Measurements from ENCODE around the gene CHAD. TPM values are rescaled to one million over a fixed set of nuclear protein-coding genes. Genes with fewer than 3 reads are reported as not detected.

Gene CHAD
- total and polyA plus RNA-seq, 2 of the 13 experiments (the other 11 are each of a cell fraction or from before 2014, with no cell fraction given): 1.4 TPM; not detected in 1

DNA sequence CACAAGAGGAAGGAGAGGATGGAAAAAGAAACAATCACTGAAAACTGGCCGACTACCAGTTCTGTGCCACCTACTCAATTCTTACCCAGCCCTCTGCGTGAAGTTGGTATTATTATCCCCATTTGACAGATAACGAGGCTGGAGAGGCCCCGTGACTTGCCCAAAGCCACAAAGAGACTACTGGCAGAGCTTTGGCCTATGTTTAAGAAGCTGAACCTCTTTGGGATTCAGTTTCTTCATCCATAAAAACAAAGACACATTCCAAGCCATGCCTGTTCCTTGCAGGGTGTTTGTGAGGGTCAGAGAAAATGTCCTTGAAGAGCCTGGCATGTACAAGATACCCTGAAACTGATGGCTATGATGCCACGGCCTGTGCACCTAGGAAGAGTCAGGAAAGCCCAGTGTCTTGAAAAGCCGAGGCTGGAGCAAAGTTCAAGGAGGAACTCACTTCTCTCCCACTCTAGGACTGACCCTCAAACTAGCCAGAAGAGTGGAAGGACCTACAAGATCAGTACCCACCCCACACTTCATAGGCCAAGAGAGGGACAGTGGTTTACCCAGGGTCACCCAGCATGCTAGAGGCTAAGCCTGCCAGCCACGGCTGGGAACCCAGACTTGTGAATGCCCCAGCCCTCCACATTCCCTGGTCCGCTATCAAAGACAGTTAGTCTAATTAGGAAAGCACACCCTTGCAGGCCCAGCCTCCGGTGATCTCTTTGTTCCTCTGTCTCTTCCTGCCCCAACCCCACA is 44.3 kb downstream of the CHAD start:
- POLR2A ChIA-PET: interaction anchor here (2.7 to 5.6 kb wide), 2 partner anchors 27 to 55 kb away, joined by 14 to 99 read pairs; partner anchors contain the start of genes LRRC59 and RSAD1
- peak overlapping the region; percentile 100 for H3K4me2 ChIP-seq (ENCODE audit: low read depth, low read length)
- ATAC-seq: no peak
- FAIRE-seq: no peak
- H3K9me3 ChIP-seq (ENCODE audit: low read length): no peaks in the 10 kb centered on the region
- H3K4me3 ChIP-seq (replicated peaks in 1 of 3; ENCODE audit: insufficient read depth in 1 of 3, low read depth in 2 of 3, low read length in 3 of 3): peak overlapping the region in 1 of 3 experiments; percentile 90; a peak in 2 of 6 replicates
- no peaks in the 10 kb centered on the region for H4K20me1 ChIP-seq (ENCODE audit: insufficient read depth, low read length)
- peak overlapping the region; percentile 83 for H3K27ac ChIP-seq (ENCODE audit: extremely low read length, insufficient read depth, low read length)
- BruUV-seq (replicated peaks): no TSS peak
- H2AFZ ChIP-seq (ENCODE audit: low read length): no peak overlapping the region
- 72% methylated on average over 9 of the region's 9 CpGs for WGBS (ENCODE audit: low lambda C conversion rate)
- no peak for DNase-seq (ENCODE audit: low spot score)
- CTCF ChIA-PET (ENCODE audit: low intra/inter-chr PET ratio, low total read pairs): no interaction called here
- H3K79me2 ChIP-seq (ENCODE audit: insufficient read depth, low read length): peaks cover 19% of the 10 kb centered on the region
- intact Hi-C loops (cut with micrococcal nuclease; ENCODE audit: unreplicated experiment): no loop called here
- H3K4me1 ChIP-seq (ENCODE audit: insufficient read depth, low read length): peaks cover 85% of the 10 kb centered on the region
- TF ChIP-seq, protein P1, sequence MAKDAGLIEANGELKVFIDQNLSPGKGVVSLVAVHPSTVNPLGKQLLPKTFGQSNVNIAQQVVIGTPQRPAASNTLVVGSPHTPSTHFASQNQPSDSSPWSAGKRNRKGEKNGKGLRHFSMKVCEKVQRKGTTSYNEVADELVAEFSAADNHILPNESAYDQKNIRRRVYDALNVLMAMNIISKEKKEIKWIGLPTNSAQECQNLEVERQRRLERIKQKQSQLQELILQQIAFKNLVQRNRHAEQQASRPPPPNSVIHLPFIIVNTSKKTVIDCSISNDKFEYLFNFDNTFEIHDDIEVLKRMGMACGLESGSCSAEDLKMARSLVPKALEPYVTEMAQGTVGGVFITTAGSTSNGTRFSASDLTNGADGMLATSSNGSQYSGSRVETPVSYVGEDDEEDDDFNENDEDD (CRISPR knock-in tag; IDR thresholded peaks at IDR 0.05; ENCODE audit: borderline replicate concordance): no peak
- TF ChIP-seq ZNF430 (CRISPR knock-in tag; IDR thresholded peaks at IDR 0.05): 0 out of 2 replicates have a peak, but pooled peaks have one; percentile 14
- no peak for TF ChIP-seq ZNF224 (CRISPR knock-in tag; IDR thresholded peaks at IDR 0.05)
- TF ChIP-seq ZNF558 (CRISPR knock-in tag; IDR thresholded peaks at IDR 0.05; ENCODE audit: borderline replicate concordance): 0 out of 2 replicates have a peak, but pooled peaks have one; percentile 44
- no peak for TF ChIP-seq SRSF4 (IDR thresholded peaks at IDR 0.05; ENCODE audit: low read depth, low read length, poor library complexity, severe bottlenecking)
- TF ChIP-seq ZNF781 (CRISPR knock-in tag; IDR thresholded peaks at IDR 0.05; ENCODE audit: borderline replicate concordance, not compliant biosample characterization): peak; percentile 49
- TF ChIP-seq RBAK (CRISPR knock-in tag; IDR thresholded peaks at IDR 0.05): 0 out of 2 replicates have a peak, but pooled peaks have one; percentile 13
- peak; percentile 92 for TF ChIP-seq ZNF768 (CRISPR knock-in tag; IDR thresholded peaks at IDR 0.05)
- peak; percentile 66 for TF ChIP-seq ZMYM3 (CRISPR knock-in tag; IDR thresholded peaks at IDR 0.05)
- TF ChIP-seq AKAP8 (CRISPR knock-in tag; IDR thresholded peaks at IDR 0.05): 0 out of 2 replicates have a peak, but pooled peaks have one; percentile 6
- no peak for TF ChIP-seq KAT7 (CRISPR knock-in tag; IDR thresholded peaks at IDR 0.05; ENCODE audit: borderline replicate concordance)
- TF ChIP-seq ZNF17 (CRISPR knock-in tag; IDR thresholded peaks at IDR 0.05): 0 out of 2 replicates have a peak, but pooled peaks have one; percentile 20
- TF ChIP-seq ZNF337 (CRISPR knock-in tag; IDR thresholded peaks at IDR 0.05; ENCODE audit: borderline replicate concordance, low read depth): 0 out of 2 replicates have a peak, but pooled peaks have one; percentile 14
- peak; percentile 5; the same call in 1 of the 2 replicates for TF ChIP-seq ZSCAN30 (CRISPR knock-in tag; IDR thresholded peaks at IDR 0.05)
- TF ChIP-seq ZNF547 (CRISPR knock-in tag; IDR thresholded peaks at IDR 0.05): peak; percentile 23; the same call in 1 of the 2 replicates
- TF ChIP-seq PHF20 (CRISPR knock-in tag; IDR thresholded peaks at IDR 0.05): 0 out of 2 replicates have a peak, but pooled peaks have one; percentile 1
- H3K36me3 ChIP-seq (replicated peaks in 1 of 2; ENCODE audit: control insufficient read depth in 1 of 2, insufficient read depth in 2 of 2, low read length in 2 of 2): no peaks in the 10 kb centered on the region
- in situ Hi-C loops (cut with HindIII; ENCODE audit: extremely low pct_ligation_motif_present, low pct_unique_long_range_greater_than_20kb): no loop called here
- H3K9ac ChIP-seq (ENCODE audit: insufficient read depth, low read depth, low read length): no peak overlapping the region
- no peaks in the 10 kb centered on the region; a peak in 1 of 5 replicates for H3K27me3 ChIP-seq (ENCODE audit: control insufficient read depth in 1 of 2, insufficient read depth in 2 of 2, low read length in 2 of 2)
